GM21619 (cell line): ENCODE measurements around the gene TMEM198.

ENCODE experiments used
- ATAC-seq: cut with Tn5 transposase; IDR thresholded peaks from one replicate; pipeline ENCODE4 v1.9.1; 2021; ENCODE audit not compliant: unreplicated experiment

Gene TMEM198

DNA sequence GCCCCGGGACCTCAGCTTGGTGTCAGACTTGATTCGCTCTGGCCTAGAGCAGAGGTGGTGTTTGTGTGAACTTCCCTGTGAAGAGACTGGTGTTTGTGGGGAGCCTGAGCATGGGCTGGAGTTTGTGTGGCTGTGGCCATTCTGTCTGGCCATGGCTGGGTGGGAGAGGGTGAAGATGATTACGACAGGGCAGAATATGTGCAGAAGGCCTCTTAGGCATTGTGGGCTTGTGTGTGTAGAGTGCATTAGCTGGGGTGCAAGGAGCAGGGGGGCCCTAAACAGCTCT lies 17.0 kb downstream of the TMEM198 start:
- ATAC-seq, result no peak

DNA sequence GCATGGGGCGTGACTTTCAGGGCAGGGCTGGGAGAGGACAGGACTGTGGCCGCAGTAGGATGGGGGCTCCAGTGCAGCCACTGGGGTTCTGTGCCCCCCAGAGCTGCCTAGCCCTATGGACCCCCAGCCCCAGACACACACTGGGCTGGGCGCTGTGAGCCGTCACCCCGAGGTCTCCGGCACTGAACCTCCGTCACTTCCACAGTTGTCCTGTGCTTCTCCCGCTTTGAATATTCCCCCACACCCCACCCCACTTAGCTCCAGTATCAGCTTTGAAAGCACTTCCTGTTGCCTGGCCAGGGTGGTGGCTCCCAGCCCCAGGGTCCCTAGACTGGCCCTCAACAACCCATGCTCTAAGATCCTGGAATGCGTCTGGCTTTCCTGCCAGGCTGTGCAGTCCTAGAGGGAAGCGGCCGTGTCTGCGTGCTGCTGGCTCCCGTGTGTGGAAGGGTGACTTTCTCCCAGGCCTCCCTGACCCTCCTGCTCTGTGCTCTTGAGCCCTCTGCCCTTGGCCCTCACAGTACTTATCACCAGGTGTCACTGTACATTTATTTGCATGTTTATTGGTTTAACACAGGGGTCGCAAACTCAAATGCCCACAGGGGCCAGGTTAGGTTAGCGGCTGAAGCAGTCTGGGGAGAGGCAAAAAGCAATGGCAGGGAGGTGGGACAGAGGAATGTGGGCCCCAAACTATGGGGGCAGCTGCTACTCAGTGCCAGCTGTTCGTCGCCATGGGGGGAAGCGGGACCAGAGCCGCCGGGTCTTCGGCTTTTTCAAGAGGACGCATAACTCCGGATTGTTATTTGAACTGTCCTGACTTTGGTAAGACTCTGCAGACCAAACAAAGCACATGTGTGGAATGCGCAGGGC lies 17.6 kb downstream of the TMEM198 start:
- ATAC-seq, result no peak

DNA sequence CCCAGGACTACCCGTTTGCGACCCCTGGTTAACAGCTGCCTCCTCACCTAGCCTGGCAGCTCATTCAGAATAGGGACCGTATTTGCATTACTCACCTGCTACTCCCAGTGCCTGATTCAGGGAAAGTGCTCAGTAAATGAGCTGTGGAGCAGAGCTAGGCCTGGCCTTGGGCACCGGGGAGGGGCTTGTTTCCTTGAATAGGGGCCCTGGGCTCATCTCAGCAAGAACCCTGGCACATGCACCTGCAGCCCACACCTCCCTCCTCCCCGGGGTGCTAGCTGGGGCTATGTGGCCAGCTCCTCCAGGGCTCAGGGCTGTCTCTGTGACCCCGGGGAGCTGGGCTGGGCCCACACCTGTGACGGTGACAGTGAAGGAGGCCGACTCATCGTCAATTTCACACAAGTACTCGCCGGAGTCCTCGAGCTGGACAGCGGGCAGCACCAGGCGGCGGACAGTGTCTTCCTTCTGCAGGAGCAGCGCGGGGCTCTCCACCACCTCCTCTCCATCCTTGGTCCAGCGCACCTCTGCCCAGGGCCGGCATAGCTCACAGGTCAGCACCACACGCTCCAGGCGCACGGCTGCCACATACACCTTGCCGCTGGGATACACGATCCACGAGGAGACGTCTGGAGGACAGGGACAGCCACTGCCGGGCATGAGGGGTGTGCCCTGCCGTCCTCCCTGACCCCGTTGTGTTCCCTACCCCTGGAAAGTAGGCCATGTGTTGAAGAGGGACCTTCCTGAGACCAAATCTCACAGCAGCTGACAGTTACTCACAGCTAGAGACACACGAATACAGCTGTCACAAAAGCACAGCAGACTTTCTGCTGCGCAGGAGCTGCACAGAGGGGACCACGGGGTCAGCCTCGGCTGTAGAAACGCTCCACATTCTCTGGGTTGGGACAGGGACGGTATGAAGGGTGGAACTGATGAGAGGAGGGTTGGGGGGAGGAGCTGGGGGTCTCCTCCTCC lies 18.5 kb downstream of the TMEM198 start:
- ATAC-seq, result no peak

DNA sequence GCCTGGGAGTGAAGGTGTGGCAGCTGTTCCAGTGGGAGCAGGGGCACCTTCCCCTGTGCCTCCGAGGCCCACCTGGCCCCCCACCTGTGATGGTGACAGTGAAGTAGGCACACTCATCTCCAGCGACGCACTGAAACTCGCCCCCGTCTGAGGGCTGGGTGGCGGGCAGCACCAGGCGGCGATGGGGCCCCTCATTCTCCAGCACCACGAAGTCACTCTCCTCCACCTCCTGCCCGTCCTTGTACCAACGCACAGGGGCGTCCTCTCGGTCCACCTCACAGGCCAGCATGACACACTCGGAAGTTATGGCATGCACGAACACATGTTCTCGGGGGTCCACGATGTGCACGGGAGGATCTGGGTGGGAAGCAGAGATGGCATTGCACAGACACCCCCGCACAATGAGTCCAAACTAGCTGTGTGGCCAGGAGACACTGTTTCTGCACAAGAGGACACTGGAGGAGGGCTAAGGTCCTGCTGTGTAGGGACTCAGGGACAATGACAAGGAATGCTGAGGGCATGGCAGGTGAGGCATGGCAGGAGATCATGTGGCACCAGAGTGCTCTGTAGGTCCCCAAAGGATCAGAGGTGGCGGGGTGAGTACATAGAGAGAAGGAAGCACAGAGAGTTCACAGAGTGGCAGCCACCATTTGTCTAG lies 19.6 kb downstream of the TMEM198 start:
- no peak for ATAC-seq

DNA sequence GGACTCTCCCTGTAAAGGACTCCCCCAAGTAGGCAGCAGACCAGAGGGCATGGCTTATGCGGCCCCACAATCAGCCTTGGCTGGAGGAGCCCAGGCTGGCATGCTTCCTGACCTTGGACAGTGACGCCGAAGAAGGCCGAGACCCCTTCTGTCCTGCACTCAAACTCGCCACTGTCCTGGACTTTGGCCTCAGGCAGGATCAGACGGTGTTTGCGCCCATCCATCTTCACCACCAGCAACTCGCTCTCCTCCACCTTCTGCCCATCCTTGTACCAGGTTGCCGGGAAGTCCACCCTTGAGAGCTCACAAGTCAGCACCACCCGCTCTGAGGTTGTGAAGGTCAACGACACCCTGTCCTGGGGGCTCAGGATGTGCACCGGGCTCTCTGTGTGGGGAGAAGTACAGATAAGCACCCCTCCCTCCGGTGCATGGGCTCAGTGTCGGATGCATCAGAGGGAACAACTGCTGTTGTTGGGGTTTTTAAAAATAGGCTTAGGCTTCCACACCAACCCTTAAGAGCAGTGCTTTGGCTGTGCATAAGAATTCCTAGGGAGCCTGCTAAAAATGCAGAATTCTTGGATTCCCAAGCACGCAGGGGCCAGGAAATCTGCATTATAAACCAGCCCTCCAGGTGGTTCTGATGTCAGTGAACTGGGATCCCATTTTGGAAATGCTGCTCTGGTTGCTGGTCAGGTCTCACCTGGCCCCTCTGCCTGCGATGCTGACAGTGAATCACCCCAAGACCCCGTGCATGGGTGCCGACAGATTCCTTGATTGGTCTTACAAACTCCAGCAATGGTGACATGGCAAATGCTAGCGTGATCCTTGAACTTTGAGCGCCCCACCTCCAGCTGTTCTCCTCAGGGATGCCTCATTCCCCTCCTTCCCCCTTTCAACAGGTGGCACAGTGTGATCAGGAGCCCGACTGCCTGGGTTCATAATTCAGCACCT lies 21.6 kb downstream of the TMEM198 start:
- no peak for ATAC-seq

DNA sequence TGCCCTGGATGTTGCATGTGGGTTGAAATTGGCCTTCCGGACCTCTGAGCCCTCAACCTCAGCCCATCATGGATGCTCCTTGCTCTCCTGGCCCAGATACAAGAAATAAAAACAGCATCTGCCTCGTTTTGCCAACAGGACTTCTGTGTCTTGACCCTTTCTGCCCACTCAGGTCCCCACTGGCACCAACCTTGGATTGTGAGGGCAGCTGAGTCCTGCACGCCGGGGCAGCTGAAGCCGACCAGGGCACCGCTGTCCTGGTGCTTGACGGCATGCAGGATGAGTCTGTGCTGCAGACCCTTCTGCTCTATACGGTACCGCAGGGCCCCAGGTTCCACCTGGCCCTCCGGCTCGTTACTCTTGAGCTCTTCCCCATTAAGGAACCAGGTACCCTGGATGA lies 22.8 kb downstream of the TMEM198 start:
- no peak for ATAC-seq

DNA sequence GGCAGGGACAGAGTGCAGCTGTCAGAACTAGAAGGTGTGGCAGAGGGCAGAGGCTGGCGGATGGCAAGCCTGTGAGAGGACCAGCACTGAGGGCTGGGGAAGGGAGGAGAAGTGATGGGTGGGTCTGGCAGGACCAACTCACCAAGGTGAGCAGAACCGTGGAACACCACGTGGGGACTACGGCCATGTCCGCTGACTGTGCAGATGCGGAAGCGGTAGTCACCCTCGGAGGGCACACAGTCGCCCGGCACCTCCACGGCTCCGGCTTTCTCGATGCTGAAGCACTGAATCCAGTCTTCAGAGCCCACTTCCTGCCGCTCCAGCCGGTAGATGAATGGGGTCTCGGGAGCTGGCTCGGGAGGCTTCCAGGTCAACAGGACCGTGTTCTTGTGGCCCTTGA lies 23.3 kb downstream of the TMEM198 start:
- ATAC-seq, result no peak

DNA sequence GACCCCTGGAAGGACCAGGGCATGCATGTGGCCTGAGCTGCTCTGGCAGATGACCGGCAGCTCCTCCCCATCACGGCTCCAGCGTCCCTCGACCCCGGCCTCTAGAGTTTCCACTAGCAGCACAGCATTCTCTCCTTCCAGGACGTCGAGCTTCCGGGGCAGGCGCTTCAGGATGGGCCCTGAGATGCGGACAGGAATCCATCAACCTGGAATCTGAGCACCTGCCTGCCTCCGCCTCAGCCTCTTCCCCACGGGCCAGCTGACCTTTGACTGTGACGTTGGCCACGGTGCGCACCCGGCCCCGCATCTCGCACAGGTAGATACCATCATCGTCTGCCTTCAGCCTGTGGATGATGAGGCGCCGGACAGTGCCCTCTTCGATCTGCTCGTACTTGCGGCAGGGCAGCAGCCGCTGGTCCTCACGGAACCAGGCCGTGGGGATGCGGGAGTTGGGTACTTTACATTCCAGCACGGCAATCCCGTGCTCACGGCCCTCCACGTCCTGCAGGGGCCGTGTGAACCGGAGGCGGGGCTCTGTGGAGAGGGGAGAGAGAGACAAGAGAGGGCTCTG lies 24.0 kb downstream of the TMEM198 start:
- ATAC-seq, result no peak

DNA sequence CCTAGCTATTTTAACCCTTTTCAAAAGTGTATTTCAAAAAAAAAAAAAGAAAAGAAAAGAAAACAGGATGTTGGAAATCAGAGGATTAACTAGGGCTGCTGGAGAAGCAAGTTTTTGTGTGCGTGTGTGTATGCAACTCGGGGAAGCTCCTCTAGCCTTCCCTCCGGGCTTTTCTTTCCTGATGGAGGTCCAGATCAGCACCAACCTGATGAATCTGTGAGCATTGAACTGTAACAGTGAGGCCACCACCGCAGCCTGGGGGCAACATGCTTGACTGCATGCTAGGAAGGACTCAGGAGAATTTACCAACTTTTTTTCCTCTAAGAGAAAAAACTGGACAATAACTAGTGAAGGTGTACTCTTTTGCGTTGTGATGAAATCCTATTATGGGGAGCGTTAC lies 25.2 kb downstream of the TMEM198 start:
- ATAC-seq, result no peak

DNA sequence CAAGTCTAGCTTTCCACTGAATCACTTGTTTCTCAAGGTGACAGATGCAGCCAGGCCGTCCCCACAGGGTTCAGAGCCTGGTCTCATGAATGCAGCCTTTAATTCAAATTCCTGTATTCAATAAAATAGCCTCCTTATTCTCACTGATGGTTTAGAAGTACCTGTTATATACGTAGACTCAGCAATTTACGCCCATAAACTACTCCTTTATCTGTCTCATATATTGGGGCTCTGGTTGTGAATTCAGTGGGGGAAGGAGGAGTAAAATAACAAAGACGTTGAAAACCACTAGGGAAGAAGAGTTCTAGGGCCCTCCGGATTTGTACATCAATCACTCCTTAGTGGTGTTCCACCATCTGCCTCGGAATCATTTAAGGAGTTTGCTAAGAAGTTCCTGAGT lies 25.8 kb downstream of the TMEM198 start:
- no peak for ATAC-seq

DNA sequence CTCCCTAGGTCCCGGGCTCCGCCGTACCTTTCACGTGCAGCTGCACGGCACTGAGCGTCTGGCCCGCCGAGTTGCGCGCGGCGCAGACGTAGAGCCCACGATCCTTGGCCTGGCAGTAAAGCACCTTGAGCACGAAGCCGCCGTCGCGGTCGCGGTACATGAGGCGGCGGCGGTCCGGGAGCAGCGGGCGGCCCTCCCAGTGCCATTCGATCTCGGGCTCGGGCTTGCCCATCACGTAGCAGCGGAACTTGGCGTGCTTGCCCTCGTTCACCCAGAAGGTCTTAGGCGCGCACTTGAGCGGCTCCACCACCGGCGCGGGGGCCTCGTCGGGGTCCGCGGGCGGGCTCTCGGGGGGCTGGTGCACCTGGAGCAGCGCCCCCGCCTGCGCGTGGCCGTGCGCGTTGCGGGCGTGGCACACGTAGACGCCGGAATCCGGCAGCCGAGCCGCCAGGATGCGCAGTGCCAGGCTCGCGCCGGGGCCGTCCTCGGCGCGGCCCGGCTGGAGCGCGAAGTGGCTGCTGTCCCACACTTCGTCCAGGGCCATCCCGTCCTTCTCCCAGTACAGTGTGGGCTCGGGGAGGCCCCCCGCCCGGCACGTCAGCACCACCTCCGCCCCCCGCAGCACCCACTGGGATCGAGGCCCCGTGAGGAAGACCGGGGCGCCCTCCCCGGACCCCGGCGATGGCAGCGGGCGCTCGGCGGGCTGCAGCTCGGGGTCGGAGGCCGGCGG lies 26.5 kb downstream of the TMEM198 start:
- no peak for ATAC-seq

DNA sequence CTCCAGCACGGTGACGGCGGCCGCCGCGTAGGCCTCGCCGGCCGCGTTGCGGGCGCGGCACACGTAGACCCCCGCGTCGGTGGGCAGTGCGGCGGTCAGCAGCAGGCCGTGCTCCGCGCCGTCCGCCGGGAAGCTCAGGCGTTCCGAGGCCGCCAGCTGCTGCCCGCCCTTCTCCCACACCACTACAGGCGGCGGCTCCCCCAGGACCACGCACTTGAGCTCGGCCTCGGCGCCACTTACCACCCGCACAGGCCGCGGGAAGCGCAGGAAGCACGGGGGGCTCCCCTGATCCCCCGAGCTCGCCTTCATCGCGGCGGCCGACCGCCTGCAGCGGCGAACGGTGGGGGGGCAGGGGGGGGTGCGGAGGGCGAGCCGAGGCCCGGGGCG lies 27.1 kb downstream of the TMEM198 start:
- ATAC-seq, result no peak

DNA sequence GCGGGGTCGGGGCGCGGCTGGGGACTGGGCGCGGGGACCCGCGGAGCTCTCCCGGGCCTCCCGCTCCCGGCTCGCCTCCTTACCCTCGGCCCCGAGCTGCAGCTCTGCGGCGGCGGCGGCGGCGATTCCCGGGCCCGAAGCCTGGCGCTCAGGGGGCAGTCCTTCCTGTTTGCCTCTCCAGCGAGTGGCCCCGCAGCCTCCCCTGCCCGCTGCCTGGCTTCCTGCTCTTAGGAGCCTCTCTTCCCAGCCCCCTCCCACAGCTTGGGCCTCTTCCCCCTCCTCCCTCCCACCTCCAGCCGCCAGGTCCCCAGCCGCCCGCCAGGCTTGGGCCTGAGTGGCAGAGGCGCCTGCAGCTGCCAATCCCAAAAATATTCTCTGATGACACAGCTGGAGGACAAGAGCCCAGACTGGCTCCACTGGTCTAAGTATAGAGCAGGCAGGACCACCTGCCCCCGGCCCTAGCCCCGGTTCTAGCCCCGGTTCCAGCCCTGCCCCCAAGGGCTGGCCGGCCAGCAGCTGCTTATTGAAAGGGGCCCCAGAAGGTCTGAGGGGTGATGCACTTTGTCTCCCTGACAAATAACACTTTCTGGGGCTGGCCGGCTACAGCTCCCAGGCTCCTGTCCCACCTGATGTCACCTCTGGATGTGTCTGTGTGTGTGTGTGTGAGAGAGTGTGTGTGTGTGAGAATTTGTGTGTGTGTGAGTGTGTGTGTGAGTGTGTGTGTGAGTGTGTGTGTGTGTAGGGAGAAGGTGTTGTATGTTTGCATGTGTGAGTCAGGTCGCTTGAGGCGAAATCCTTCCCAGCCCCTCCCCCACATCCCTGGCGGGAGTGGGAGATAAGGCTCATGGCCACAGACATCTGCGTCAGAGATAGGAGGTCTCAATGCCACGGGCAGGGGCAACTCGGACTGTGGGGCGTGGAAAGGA lies 27.7 kb downstream of the TMEM198 start, which contains the start of gene OBSL1:
Gene OBSL1, minus strand, starts transcription at position 229 of the 926 bp plus-strand sequence. CDS start 307 bp downstream, outside the sequence.
- no peak for ATAC-seq

DNA sequence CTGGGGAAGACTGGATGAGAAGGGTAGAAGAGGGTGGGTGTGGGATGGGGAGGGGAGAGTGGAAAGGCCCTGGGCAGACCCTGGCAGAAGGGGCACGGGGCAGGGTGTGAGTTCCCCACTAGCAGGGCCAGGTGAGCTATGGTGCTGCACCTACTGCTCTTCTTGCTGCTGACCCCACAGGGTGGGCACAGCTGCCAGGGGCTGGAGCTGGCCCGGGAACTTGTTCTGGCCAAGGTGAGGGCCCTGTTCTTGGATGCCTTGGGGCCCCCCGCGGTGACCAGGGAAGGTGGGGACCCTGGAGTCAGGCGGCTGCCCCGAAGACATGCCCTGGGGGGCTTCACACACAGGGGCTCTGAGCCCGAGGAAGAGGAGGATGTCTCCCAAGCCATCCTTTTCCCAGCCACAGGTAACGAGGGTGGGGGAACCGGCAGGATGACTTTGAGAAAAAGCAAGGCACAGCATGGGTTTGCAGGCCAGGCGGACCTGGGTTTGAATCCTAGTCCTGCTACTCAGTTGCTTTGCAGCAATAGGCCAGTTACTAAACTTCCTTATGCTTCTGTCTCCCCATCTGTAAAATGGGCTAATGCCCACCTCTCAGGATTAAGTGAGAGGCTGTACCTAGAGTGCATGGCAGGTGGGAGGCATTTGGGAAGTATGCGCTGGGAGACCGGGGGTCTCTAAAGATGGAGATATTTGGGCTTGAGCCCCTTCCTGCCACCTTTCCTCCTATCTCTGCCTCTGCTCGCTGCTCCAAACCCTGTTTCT lies 28.6 kb downstream of the TMEM198 start, which contains the start of gene INHA:
Gene INHA, plus strand, starts transcription at position 74 of the 765 bp plus-strand sequence. Its CDS starts 65 bp downstream, at position 139.
- ATAC-seq, result no peak

DNA sequence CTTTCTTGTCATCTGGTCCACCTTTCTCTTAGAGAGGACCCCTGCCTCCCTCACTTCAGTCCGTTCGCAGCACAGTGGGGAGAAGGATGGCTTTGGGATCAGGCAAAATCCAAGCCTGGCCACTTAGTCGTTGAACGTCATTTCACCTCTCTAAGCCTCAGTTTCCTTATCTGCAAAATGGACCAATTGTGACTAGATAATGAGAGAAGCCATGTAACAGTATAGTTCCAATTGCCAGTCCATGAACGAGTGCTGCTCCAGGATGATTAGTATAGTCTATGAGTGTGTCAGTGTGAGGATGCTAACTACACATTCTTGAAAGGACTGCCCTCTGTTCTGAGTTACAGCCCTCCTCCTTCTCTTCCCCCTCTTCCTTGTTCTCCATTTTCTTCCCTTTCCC lies 29.3 kb downstream of the TMEM198 start:
- no peak for ATAC-seq

DNA sequence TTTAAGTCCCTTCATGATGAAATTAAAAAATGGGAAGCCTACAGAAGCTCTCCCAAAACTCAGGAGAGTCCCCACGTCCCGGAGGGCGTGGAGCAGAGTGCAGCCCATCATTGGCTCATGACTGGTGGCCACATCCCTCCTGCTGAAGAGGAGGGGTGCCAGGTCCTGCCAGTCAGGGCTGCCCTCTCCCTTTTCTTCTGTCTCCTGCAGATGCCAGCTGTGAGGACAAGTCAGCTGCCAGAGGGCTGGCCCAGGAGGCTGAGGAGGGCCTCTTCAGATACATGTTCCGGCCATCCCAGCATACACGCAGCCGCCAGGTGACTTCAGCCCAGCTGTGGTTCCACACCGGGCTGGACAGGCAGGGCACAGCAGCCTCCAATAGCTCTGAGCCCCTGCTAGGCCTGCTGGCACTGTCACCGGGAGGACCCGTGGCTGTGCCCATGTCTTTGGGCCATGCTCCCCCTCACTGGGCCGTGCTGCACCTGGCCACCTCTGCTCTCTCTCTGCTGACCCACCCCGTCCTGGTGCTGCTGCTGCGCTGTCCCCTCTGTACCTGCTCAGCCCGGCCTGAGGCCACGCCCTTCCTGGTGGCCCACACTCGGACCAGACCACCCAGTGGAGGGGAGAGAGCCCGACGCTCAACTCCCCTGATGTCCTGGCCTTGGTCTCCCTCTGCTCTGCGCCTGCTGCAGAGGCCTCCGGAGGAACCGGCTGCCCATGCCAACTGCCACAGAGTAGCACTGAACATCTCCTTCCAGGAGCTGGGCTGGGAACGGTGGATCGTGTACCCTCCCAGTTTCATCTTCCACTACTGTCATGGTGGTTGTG lies 30.9 kb downstream of the TMEM198 start:
- no peak for ATAC-seq
